Mesothelial cell of epicardium (in vitro differentiated cells): ENCODE results near the gene RBM23. TPM values are rescaled to one million over a fixed set of nuclear protein-coding genes. Genes with fewer than 3 reads are reported as not detected.
"Not testable (repeated sequence)": the region's sequence is repeated elsewhere in the genome, so short reads cannot be mapped to it uniquely, and the experiment has no call there.

Experiments used
- DNase-seq, 2 experiments: peaks; one replicate each; pipeline ENCODE4 v3.0.0; 2021; ENCODE audit warnings: low spot score in 2 of 2; ENCODE audit not compliant: unreplicated experiment in 2 of 2
- H3K27ac Mint-ChIP-seq: 2 replicates; pipeline ENCODE4 v1.8.0; 2021; ENCODE audit warnings: mixed read lengths
- H3K27me3 Mint-ChIP-seq: 2 replicates; pipeline ENCODE4 v1.8.0; 2021; ENCODE audit warnings: low read depth, mixed read lengths
- H3K36me3 Mint-ChIP-seq: 2 replicates; pipeline ENCODE4 v1.8.0; 2021; ENCODE audit warnings: mixed read lengths
- H3K4me1 Mint-ChIP-seq: 2 replicates; pipeline ENCODE4 v1.8.0; 2021; ENCODE audit warnings: mixed read lengths
- H3K4me3 Mint-ChIP-seq: 2 replicates; pipeline ENCODE4 v1.8.0; 2021; ENCODE audit warnings: mild to moderate bottlenecking, moderate library complexity, mixed read lengths
- H3K9me3 Mint-ChIP-seq: 2 replicates; pipeline ENCODE4 v1.8.0; 2021; ENCODE audit warnings: mixed read lengths
- CTCF ChIP-seq: fragments of 200-600 bp; sonication (generic); IDR thresholded peaks from one replicate; pipeline ENCODE4 v1.5.0; 2021; ENCODE audit warnings: antibody characterized with exemption; ENCODE audit not compliant: unreplicated experiment
- total RNA-seq: library from RNA; stranded (reverse); gene quantifications from 3 replicates; pipeline ENCODE4 v1.2.1, GENCODE V29; 2021

Gene RBM23
- total RNA-seq: 97.9 to 106 TPM (median 101 TPM) in 3 replicates

- peak; percentile 99 to 100 for DNase-seq
- H3K4me3 Mint-ChIP-seq: peak within 1 kb of the TSS; percentile 91
- H3K27ac Mint-ChIP-seq: peak within 1 kb of the TSS; percentile 100
- no peak for TF ChIP-seq CTCF
- H3K9me3 Mint-ChIP-seq: no peaks in the 10 kb centered on the region
- no peaks in the 10 kb centered on the region for H3K27me3 Mint-ChIP-seq
- H3K36me3 Mint-ChIP-seq: peaks cover 28% of the 10 kb centered on the region
- peaks cover 22% of the 10 kb centered on the region for H3K4me1 Mint-ChIP-seq
Observed at GRCh38 chr14:22918804-22919600, at the start of gene RBM23. TSS of gene RBM23 (minus strand) at chr14:22919149.

DNA sequence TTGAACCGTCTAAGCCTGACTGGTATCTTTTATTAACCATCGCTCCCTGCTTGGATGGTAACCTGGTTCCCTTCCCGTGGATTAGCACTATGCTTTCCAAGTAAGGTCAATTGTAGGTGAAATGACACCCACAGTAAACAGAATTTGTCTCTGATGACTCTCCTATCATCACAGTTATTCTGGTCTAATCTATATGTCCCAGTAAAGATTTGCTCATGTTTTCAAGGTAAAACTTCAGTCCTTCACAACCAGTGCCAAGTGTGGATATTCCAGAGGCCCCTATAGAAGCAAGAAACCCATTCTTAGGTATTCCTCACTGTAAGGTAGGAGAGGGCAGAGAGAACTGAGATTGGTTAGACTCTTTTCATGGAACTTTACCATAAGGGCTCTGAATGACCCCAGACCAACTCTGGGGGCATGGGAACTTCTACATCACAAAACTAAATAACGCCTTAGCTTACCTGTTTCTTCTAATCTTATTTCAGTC, 47.9 kb upstream of the RBM23 start:
- DNase-seq: no peak
- no peak for TF ChIP-seq CTCF
- Mint-ChIP-seq H3K9me3 (no peaks in the 10 kb centered on the region), H3K27ac (peak overlapping the region; percentile 73), H3K4me3 (no peak overlapping the region), H3K27me3 (no peaks in the 10 kb centered on the region), H3K4me1 (no peaks in the 10 kb centered on the region), H3K36me3 (peaks cover 16% of the 10 kb centered on the region)

DNA sequence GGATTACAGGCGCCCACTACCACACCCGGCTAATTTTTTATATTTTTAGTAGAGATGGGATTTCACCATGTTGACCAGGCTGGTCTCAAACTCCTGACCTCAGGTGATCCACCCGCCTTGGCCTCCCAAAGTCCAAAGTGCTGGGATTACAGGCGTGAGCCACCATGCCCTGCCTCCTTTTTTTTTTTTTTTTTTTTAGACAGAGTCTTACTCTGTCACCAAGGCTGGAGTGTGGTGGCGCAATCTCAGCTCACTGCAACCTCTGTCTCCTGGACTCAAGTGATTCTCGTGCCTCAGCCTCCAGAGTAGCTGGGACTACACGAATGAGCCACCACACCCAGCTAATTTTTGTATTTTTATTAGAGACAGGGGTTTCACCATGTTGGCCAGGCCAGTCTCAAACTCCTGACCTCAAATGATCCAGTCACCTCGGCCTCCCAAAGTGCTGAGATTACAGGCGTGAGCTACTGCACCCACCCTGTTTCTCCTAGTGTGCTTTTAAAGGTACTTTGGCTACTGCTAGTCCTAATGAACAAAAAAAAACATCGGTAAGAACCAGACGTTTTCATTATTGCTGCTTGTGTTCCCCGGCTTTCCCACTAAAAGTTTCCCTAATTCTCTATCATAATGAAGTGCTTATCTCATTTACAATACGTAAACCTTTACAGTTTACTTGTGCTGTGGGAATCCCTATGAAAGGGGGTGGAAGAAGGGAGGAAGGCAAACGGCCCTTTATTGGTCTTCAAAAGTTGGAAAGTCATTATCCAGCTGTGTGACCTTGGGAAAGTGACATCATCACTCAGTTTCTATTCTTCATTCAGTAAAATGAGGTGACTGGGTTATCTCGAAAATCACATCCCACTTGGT, 47.2 kb upstream of the RBM23 start:
- not testable (repeated sequence) for H3K27ac Mint-ChIP-seq, H3K4me1 Mint-ChIP-seq, H3K27me3 Mint-ChIP-seq, H3K9me3 Mint-ChIP-seq, DNase-seq, H3K4me3 Mint-ChIP-seq
- H3K36me3 Mint-ChIP-seq: peaks cover 10% of the 10 kb centered on the region

- no peaks in the 10 kb centered on the region for H3K27me3 Mint-ChIP-seq
- H3K36me3 Mint-ChIP-seq: no peaks in the 10 kb centered on the region
- no peak for TF ChIP-seq CTCF
- H3K9me3 Mint-ChIP-seq: no peaks in the 10 kb centered on the region
- H3K4me1 Mint-ChIP-seq: no peaks in the 10 kb centered on the region
- H3K27ac Mint-ChIP-seq: no peak overlapping the region
- H3K4me3 Mint-ChIP-seq: no peak overlapping the region
- no peak for DNase-seq
Observed at GRCh38 chr14:22962061-22962676, 43.2 kb upstream of the RBM23 start.

GRCh38 chr14:22955702-22956569, 37.0 kb upstream of the RBM23 start:
- no peak for DNase-seq
- Mint-ChIP-seq H3K36me3 (peaks cover 13% of the 10 kb centered on the region), H3K27me3 (no peaks in the 10 kb centered on the region), H3K27ac (peak overlapping the region; percentile 96), H3K9me3 (no peaks in the 10 kb centered on the region), H3K4me3 (peak overlapping the region; percentile 89), H3K4me1 (peaks cover 15% of the 10 kb centered on the region)
- no peak for TF ChIP-seq CTCF
